NCI-H2196 (cell line): Measurements from ENCODE around the gene WNK1.

ENCODE experiments used
- DNase-seq: peaks from one replicate; lab custom pipeline; 2025; ENCODE audit not compliant: unreplicated experiment; lab: John Stamatoyannopoulos, UW

Gene WNK1

GRCh38 chr12:944211-944610, 191.8 kb downstream of the WNK1 start:
- DNase-seq = no peak

GRCh38 chr12:946212-946611, 193.8 kb downstream of the WNK1 start:
- DNase-seq = no peak

GRCh38 chr12:946631-947030, 194.3 kb downstream of the WNK1 start:
- no peak for DNase-seq

GRCh38 chr12:948238-948637, 195.9 kb downstream of the WNK1 start:
- DNase-seq = no peak

GRCh38 chr12:949453-950191, 197.2 kb downstream of the WNK1 start, which contains the start of gene RAD52:
Gene RAD52 (minus strand): TSS chr12:949694. CDS start chr12:933058, 16,636 bp downstream.
- peak; percentile 87 for DNase-seq

GRCh38 chr12:951176-951575, 198.8 kb downstream of the WNK1 start:
- DNase-seq = no peak

- no peak for DNase-seq
Measured at GRCh38 chr12:953776-954175, 201.4 kb downstream of the WNK1 start.

GRCh38 chr12:954741-955140, 202.4 kb downstream of the WNK1 start:
- no peak for DNase-seq

GRCh38 chr12:955939-956338, 203.6 kb downstream of the WNK1 start:
- no peak for DNase-seq

- DNase-seq = no peak
Measured at GRCh38 chr12:958588-959123, 206.3 kb downstream of the WNK1 start.
